ENCODE results near the gene NKD1. TPM values are rescaled to one million over a fixed set of nuclear protein-coding genes. Genes with fewer than 3 reads are reported as not detected.
"Not testable (repeated sequence)": the region's sequence is repeated elsewhere in the genome, so short reads cannot be mapped to it uniquely, and the experiment has no call there.

NKD1 gene
- total and polyA plus RNA-seq, 9 donors = 2.5 to 72.1 (median 12.7) TPM

DNA sequence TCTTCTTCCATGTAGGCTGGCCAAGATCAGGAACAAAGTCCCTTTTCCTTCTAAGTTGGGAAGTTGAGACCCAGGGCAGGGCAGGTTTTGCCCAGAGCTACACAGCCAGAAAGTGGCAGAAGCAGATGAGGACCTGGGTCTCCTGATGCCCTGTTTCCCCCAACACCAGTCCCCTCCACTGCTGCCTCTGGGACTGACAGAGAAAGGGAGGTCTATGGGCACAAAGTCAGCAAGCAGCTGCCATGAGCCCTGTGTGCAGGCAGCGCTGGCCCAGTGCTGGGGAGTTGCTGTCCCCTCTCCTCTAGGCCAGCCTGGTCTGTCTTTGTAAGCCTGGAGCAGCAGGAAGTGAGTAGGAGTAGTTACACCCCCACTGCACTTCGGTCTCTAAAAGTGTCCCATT lies 46.9 kb upstream of the NKD1 start:
- H3K9me3 ChIP-seq = no peaks in the 10 kb centered on the region
- H3K4me3 ChIP-seq = no peak overlapping the region
- TF ChIP-seq, protein P1, sequence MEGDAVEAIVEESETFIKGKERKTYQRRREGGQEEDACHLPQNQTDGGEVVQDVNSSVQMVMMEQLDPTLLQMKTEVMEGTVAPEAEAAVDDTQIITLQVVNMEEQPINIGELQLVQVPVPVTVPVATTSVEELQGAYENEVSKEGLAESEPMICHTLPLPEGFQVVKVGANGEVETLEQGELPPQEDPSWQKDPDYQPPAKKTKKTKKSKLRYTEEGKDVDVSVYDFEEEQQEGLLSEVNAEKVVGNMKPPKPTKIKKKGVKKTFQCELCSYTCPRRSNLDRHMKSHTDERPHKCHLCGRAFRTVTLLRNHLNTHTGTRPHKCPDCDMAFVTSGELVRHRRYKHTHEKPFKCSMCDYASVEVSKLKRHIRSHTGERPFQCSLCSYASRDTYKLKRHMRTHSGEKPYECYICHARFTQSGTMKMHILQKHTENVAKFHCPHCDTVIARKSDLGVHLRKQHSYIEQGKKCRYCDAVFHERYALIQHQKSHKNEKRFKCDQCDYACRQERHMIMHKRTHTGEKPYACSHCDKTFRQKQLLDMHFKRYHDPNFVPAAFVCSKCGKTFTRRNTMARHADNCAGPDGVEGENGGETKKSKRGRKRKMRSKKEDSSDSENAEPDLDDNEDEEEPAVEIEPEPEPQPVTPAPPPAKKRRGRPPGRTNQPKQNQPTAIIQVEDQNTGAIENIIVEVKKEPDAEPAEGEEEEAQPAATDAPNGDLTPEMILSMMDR (IDR thresholded peaks at IDR 0.05) = no peak
- TF ChIP-seq POLR2A (IDR thresholded peaks at IDR 0.05) = no peak
- no peak for TF ChIP-seq EP300 (IDR thresholded peaks at IDR 0.05)
- no peaks in the 10 kb centered on the region for H3K4me1 ChIP-seq (ENCODE audit: insufficient read depth)
- H3K27ac ChIP-seq = no peak overlapping the region
- no peaks in the 10 kb centered on the region for H3K36me3 ChIP-seq
- WGBS, 3 donors = 75 to 88% (median 78%) methylated on average over 2 of the region's 2 CpGs
- no peak for DNase-seq
- no peaks in the 10 kb centered on the region for H3K27me3 ChIP-seq
- intact Hi-C loops (cut with DNase I) = no loop called here

DNA sequence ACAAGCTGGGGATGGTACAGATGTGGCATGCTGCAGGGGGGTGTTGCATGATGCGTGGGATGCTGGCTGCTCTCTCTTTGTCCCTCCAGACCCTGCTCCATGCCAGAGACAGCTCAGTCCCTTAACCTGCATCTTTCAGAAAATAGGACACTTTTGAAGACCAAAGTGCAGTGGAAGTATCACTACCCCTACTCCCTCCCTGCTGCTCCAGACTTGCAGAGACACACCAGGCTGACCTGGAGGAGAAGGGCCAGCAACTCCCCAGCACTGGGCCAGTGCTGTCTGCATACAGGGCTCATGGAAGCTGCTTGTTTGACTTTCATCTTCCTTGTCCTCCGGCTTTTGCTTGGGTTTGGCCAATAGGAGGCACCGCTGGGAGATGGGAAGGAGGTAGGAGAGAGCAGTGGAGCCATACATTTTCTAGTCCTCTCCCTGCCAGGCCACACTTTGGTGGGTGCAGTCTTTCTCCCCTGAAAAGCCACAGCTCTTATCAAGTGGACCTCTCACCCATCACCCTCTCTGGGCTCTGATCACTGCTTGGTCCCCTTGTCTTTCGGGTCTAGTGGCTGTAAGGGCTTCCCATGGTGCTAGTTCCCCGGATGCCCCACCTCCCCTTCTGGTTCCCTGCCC lies 46.1 kb upstream of the NKD1 start:
- intact Hi-C loops (cut with DNase I) = no loop called here
- Histone ChIP-seq H3K27ac (no peak overlapping the region), H3K4me3 (no peak overlapping the region), H3K4me1 (ENCODE audit: insufficient read depth) (no peaks in the 10 kb centered on the region), H3K27me3 (no peaks in the 10 kb centered on the region), H3K36me3 (no peaks in the 10 kb centered on the region), H3K9me3 (no peaks in the 10 kb centered on the region)
- no peak for TF ChIP-seq EP300 (IDR thresholded peaks at IDR 0.05)
- TF ChIP-seq POLR2A (IDR thresholded peaks at IDR 0.05) = no peak
- TF ChIP-seq, protein P1 (IDR thresholded peaks at IDR 0.05) = no peak
- 84 to 87% (median 87%) methylated on average over 5 of the region's 5 CpGs for WGBS, 3 donors
- DNase-seq = no peak

DNA sequence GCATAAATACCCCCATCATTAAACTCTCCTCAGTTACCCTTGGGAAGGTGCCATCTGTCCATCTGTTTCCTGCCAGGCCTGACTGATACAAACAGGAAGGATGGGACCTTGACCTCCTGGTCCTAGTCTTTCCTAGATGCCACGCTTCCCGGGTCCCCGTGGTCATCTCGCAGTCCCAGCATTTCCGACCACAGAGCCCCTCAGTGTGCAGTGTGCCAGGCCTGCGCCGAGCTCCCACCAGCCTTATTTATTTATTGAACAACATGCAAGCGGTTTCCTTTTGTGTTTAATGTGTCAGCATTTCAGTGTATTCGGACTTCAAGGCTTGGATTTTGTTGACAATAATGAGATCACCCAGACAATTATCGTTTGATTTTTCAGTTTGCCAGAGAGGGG lies 45.6 kb upstream of the NKD1 start:
- H3K4me1 ChIP-seq (ENCODE audit: insufficient read depth) = no peaks in the 10 kb centered on the region
- H3K4me3 ChIP-seq = no peak overlapping the region
- DNase-seq = no peak
- no peaks in the 10 kb centered on the region for H3K27me3 ChIP-seq
- no peaks in the 10 kb centered on the region for H3K36me3 ChIP-seq
- no peaks in the 10 kb centered on the region for H3K9me3 ChIP-seq
- 44 to 63% (median 56%) methylated on average over 10 of the region's 10 CpGs for WGBS, 3 donors
- TF ChIP-seq, protein P1 (IDR thresholded peaks at IDR 0.05) = no peak
- TF ChIP-seq POLR2A (IDR thresholded peaks at IDR 0.05) (no peak), EP300 (IDR thresholded peaks at IDR 0.05) (no peak)
- intact Hi-C loops (cut with DNase I) = no loop called here
- no peak overlapping the region for H3K27ac ChIP-seq

DNA sequence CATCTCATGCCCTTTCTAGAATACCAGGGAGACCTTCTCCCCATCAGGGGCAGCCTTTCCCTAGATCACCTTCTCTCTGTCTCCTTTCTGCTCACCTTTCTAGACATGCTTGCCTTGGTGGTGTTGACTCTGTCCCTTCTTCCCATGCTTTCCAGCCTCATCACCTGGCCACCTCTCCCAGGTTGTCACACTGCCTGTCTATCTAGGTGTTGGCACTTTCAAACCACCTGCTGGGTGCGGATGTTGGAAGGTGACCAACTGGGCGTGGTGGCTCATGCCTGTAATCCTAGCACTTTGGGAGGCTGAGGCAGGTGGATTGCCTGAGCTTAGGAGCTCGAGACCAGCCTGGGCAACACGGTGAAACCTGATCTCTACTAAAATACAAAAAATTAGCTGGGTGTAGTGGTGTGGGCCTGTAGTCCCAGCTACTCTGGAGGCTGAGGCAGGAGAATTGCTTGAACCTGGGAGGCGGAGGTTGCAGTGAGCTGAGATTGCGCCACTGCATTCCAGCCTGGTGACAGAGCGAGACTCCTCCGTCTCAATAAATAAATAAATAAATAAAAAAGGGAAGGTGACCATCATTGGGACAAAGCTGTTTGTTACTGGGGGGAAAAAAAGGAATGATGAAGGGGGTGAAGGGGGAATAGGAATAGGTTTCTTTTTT lies 44.2 kb upstream of the NKD1 start:
- H3K4me1 ChIP-seq (ENCODE audit: insufficient read depth); intact Hi-C loops (cut with DNase I); H3K4me3 ChIP-seq; H3K27me3 ChIP-seq; H3K9me3 ChIP-seq; H3K36me3 ChIP-seq; DNase-seq; H3K27ac ChIP-seq: not testable (repeated sequence)
- 91 to 94% (median 91%) methylated on average over 8 of the region's 8 CpGs for WGBS, 3 donors

DNA sequence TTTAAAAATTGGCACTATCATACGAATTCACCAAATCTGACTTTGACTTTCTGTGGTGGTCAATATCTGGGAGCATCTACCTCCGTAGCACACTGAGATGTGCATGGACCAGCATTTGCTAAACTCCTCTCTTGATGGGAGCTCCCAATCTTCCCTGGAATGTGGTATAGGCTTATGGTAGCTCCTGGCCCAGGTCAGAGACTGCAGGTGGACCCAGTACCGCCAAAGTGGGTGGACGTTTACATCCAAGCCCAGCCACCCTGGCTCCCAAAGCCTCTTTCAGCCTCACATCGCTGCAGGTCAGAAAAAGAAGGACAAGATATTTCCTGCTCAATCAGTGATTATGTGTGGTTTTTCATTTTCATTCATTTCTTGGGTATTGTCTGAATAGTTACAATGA lies 43.1 kb upstream of the NKD1 start:
- intact Hi-C loops (cut with DNase I) = no loop called here
- H3K27me3 ChIP-seq = no peaks in the 10 kb centered on the region
- 66 to 72% (median 71%) methylated on average over 5 of the region's 5 CpGs for WGBS, 3 donors
- H3K36me3 ChIP-seq = no peaks in the 10 kb centered on the region
- H3K9me3 ChIP-seq = no peaks in the 10 kb centered on the region
- no peaks in the 10 kb centered on the region for H3K4me1 ChIP-seq (ENCODE audit: insufficient read depth)
- H3K27ac ChIP-seq = no peak overlapping the region
- DNase-seq = no peak
- H3K4me3 ChIP-seq = no peak overlapping the region
- TF ChIP-seq, protein P1 (IDR thresholded peaks at IDR 0.05) = no peak
- TF ChIP-seq EP300 (IDR thresholded peaks at IDR 0.05) (no peak), POLR2A (IDR thresholded peaks at IDR 0.05) (no peak)
